Fibroblast of lung (primary cell): ENCODE measurements around the gene NR2C1. TPM values are rescaled to one million over a fixed set of nuclear protein-coding genes. Genes with fewer than 3 reads are reported as not detected.

Source experiments
- DNase-seq, 2 donors: peaks; one replicate each; pipeline versions ENCODE4 v3.0.0 to v3.0.0-alpha.2; 2010; ENCODE audit warnings: low read depth in 2 of 2
- H2AFZ ChIP-seq: 2 replicates; pipeline ENCODE4 v1.5.1; 2012; ENCODE audit warnings: low read length, control low read depth, inconsistent platforms
- H3K27ac ChIP-seq: 2 replicates; pipeline ENCODE4 v1.5.1; 2011; ENCODE audit warnings: low read length, control low read depth; ENCODE audit not compliant: insufficient read depth
- H3K27me3 ChIP-seq: 2 replicates; pipeline ENCODE4 v1.5.1; 2011; ENCODE audit warnings: mild to moderate bottlenecking, low read length; ENCODE audit not compliant: control insufficient read depth, insufficient read depth
- H3K36me3 ChIP-seq: 2 replicates; pipeline ENCODE4 v1.5.1; 2011; ENCODE audit warnings: low read length; ENCODE audit not compliant: control insufficient read depth, insufficient read depth
- H3K4me1 ChIP-seq: 2 replicates; pipeline ENCODE4 v1.5.1; 2011; ENCODE audit warnings: low read length; ENCODE audit not compliant: control insufficient read depth, insufficient read depth; ENCODE audit errors: extremely low read depth
- H3K4me2 ChIP-seq: 2 replicates; pipeline ENCODE4 v1.5.1; 2011; ENCODE audit warnings: low read length, control low read depth; ENCODE audit not compliant: insufficient read depth; ENCODE audit errors: extremely low read depth
- H3K4me3 ChIP-seq, 4 experiments: fragments of 200-600 bp in 1 of 4; sonication (generic) in 1 of 4; replicated peaks in 1 of 4; 2 replicates each; pipeline ENCODE4 v1.5.1; 2011 to 2016; ENCODE audit warnings: low read length in 4 of 4, low read depth in 3 of 4, mild to moderate bottlenecking in 3 of 4, control low read depth in 2 of 4, inconsistent platforms in 1 of 4, mixed read lengths in 1 of 4; ENCODE audit not compliant: insufficient read depth in 1 of 4; ENCODE audit errors: control extremely low read depth in 1 of 4
- H3K79me2 ChIP-seq: 2 replicates; pipeline ENCODE4 v1.5.1; 2012; ENCODE audit warnings: mild to moderate bottlenecking, low read length, inconsistent platforms; ENCODE audit not compliant: control insufficient read depth, insufficient read depth
- H3K9ac ChIP-seq: 2 replicates; pipeline ENCODE4 v1.5.1; 2011; ENCODE audit warnings: mild to moderate bottlenecking, low read length, control low read depth; ENCODE audit not compliant: insufficient read depth
- H3K9me3 ChIP-seq: 2 replicates; pipeline ENCODE4 v1.5.1; 2012; ENCODE audit warnings: low read depth, low read length; ENCODE audit not compliant: control insufficient read depth, insufficient read depth
- H4K20me1 ChIP-seq: 2 replicates; pipeline ENCODE4 v1.5.1; 2011; ENCODE audit warnings: low read length; ENCODE audit not compliant: control insufficient read depth, insufficient read depth; ENCODE audit errors: extremely low read depth
- EZH2 ChIP-seq: IDR thresholded peaks from 2 replicates; pipeline ENCODE4 v1.5.1; 2012; ENCODE audit warnings: low read length, control low read depth, mild to moderate bottlenecking; ENCODE audit errors: missing control alignments
- polyA plus RNA-seq, 2 donors: library from polyadenylated mRNA; depleted of rRNA in 1 of 2; stranded (reverse) in 1 of 2; unstranded in 1 of 2; fragments of >200 nt; gene quantifications; 2 replicates each; pipeline ENCODE4 v1.2.1, GENCODE V29; 2011 to 2012; ENCODE audit warnings: missing spikeins in 1 of 2
- total RNA-seq: library from RNA; depleted of rRNA; stranded (reverse); fragments of >200 nt; gene quantifications from 2 replicates; pipeline ENCODE4 v1.2.1, GENCODE V29; 2014
- TF ChIP-seq, protein P1 (sequence below), 2 donors: IDR thresholded peaks in 1 of 2; conservative IDR thresholded peaks in 1 of 2; 1 replicate in 1 of 2; 2 replicates in 1 of 2; pipeline ENCODE4 v1.5.1; 2011 to 2012; ENCODE audit warnings: low read length in 2 of 2, control low read depth in 1 of 2, inconsistent platforms in 1 of 2, low read depth in 1 of 2, mild to moderate bottlenecking in 1 of 2

Gene NR2C1
- total and polyA plus RNA-seq, 2 donors (not counting 1 experiment from before 2014, with no cell fraction given), result 25.6 to 27.0 TPM

DNA sequence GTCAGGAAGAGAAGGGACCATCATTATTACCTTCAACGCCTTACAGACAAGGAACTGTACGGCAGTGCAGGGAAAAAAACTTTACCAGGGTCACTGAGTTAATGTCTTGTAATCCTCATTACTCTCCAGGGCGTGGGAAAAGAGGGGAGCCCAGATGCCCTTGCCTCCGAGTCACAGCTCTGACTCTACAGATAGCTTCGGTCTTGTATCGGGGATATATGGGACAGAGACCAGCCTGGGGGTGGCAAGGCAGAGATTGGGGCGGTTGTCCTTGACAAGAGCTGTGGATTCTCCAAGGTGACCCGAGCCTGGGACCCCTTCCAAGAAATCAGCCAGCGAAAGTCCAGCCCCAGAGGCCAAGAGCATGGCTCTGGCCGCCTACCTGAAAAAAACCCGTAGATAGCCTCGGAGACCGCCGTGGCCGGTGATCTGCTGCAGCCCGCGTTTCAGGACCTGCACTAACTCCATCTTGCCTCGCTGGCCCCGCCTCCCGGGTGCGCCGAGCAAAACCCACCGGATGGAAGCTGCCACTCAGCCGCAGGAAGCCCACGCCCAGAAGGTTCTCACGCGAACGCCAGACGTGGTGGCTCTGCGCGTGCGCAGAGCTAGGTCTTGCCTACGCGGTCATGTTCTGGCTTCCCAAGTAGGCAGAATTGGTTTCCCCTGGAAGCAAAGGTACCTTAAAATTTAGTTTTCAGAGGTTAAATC, 70.1 kb downstream of the NR2C1 start, which contains the start of gene NDUFA12:
NDUFA12 (minus strand) TSS at position 485 of the 708 bp plus-strand sequence; CDS start at position 468, 17 bp downstream.
- peaks cover 2% of the 10 kb centered on the region for H3K79me2 ChIP-seq
- peak within 1 kb of the TSS; percentile 64 for H3K4me2 ChIP-seq
- TF ChIP-seq EZH2, result no peak
- TF ChIP-seq, protein P1, sequence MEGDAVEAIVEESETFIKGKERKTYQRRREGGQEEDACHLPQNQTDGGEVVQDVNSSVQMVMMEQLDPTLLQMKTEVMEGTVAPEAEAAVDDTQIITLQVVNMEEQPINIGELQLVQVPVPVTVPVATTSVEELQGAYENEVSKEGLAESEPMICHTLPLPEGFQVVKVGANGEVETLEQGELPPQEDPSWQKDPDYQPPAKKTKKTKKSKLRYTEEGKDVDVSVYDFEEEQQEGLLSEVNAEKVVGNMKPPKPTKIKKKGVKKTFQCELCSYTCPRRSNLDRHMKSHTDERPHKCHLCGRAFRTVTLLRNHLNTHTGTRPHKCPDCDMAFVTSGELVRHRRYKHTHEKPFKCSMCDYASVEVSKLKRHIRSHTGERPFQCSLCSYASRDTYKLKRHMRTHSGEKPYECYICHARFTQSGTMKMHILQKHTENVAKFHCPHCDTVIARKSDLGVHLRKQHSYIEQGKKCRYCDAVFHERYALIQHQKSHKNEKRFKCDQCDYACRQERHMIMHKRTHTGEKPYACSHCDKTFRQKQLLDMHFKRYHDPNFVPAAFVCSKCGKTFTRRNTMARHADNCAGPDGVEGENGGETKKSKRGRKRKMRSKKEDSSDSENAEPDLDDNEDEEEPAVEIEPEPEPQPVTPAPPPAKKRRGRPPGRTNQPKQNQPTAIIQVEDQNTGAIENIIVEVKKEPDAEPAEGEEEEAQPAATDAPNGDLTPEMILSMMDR (conservative IDR thresholded peaks at IDR 0.05 in 1 of 2, IDR thresholded peaks at IDR 0.05 in 1 of 2; ENCODE audit: low read depth in 1 of 2, low read length in 2 of 2), result no peak
- H3K36me3 ChIP-seq, result no peaks in the 10 kb centered on the region
- no peaks in the 10 kb centered on the region for H3K27me3 ChIP-seq
- peak within 1 kb of the TSS; percentile 53 to 99 (median 82) for H3K4me3 ChIP-seq
- H3K4me1 ChIP-seq, result no peaks in the 10 kb centered on the region
- H2AFZ ChIP-seq, result peak within 1 kb of the TSS; percentile 65
- no peaks in the 10 kb centered on the region for H4K20me1 ChIP-seq
- H3K27ac ChIP-seq, result peak within 1 kb of the TSS; percentile 71
- peak; percentile 95 to 97 for DNase-seq
- H3K9me3 ChIP-seq, result no peaks in the 10 kb centered on the region
- peak within 1 kb of the TSS; percentile 68 for H3K9ac ChIP-seq

DNA sequence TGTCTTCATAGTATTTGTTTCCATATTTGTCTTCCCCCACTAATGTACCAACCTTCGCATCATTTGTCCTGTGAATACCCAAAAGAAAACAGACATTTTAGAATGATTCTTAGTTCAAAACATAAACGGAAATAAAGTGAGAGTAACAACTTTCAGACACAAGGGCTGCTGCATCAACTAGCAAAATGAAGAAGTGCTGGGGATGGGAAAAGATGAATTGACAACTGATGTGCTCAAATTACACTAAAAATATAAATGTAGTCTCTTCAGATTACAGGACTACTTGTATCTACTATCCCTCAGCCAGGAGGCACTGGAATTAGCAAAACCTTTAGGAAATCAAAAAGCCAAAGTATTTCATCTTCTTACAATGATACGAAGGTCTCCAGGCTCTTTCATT, 70.7 kb downstream of the NR2C1 start:
- H3K4me2 ChIP-seq, result peak overlapping the region; percentile 64
- TF ChIP-seq EZH2, result no peak
- TF ChIP-seq, protein P1 (conservative IDR thresholded peaks at IDR 0.05 in 1 of 2, IDR thresholded peaks at IDR 0.05 in 1 of 2; ENCODE audit: low read depth in 1 of 2, low read length in 2 of 2), result no peak
- H4K20me1 ChIP-seq, result no peaks in the 10 kb centered on the region
- H3K9ac ChIP-seq, result peak overlapping the region; percentile 68
- H2AFZ ChIP-seq, result peak overlapping the region; percentile 65
- no peaks in the 10 kb centered on the region for H3K4me1 ChIP-seq
- peak overlapping the region; percentile 71 for H3K27ac ChIP-seq
- no peaks in the 10 kb centered on the region for H3K36me3 ChIP-seq
- no peak for DNase-seq
- no peaks in the 10 kb centered on the region for H3K9me3 ChIP-seq
- H3K27me3 ChIP-seq, result no peaks in the 10 kb centered on the region
- peak overlapping the region; percentile 53 to 99 (median 82) for H3K4me3 ChIP-seq
- peaks cover 7% of the 10 kb centered on the region for H3K79me2 ChIP-seq

- Histone ChIP-seq H3K9ac (no peak overlapping the region), H3K4me3 (no peak overlapping the region), H3K79me2 (peaks cover 11% of the 10 kb centered on the region), H3K27ac (no peak overlapping the region), H3K27me3 (no peaks in the 10 kb centered on the region), H3K4me1 (peaks cover 2% of the 10 kb centered on the region), H3K9me3 (no peaks in the 10 kb centered on the region), H3K4me2 (no peak overlapping the region), H2AFZ (no peak overlapping the region), H4K20me1 (no peaks in the 10 kb centered on the region), H3K36me3 (no peaks in the 10 kb centered on the region)
- DNase-seq, result peak in 1 of 2 donors; percentile 38
- TF ChIP-seq, protein P1 (conservative IDR thresholded peaks at IDR 0.05 in 1 of 2, IDR thresholded peaks at IDR 0.05 in 1 of 2; ENCODE audit: low read depth in 1 of 2, low read length in 2 of 2), result no peak
- TF ChIP-seq EZH2, result no peak
Measured at GRCh38 chr12:94998326-94998725, 75.1 kb downstream of the NR2C1 start.
